ENCODE data around the gene DOC2A.
A peak's percentile ranks its signal among the peaks of the same experiment; 100 is the strongest.

DOC2A gene

DNA sequence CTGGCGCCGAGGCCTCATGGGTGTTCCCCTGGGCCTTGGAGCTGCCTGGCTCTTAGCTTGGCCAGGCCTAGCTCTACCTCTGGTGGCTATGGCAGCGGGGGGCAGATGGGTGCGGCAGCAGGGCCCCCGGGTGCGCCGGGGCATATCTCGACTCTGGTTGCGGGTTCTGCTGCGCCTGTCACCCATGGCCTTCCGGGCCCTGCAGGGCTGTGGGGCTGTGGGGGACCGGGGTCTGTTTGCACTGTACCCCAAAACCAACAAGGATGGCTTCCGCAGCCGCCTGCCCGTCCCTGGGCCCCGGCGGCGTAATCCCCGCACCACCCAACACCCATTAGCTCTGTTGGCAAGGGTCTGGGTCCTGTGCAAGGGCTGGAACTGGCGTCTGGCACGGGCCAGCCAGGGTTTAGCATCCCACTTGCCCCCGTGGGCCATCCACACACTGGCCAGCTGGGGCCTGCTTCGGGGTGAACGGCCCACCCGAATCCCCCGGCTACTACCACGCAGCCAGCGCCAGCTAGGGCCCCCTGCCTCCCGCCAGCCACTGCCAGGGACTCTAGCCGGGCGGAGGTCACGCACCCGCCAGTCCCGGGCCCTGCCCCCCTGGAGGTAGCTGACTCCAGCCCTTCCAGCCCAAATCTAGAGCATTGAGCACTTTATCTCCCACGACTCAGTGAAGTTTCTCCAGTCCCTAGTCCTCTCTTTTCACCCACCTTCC, 23.3 kb downstream of the DOC2A start:
- no peak for DNase-seq

DNA sequence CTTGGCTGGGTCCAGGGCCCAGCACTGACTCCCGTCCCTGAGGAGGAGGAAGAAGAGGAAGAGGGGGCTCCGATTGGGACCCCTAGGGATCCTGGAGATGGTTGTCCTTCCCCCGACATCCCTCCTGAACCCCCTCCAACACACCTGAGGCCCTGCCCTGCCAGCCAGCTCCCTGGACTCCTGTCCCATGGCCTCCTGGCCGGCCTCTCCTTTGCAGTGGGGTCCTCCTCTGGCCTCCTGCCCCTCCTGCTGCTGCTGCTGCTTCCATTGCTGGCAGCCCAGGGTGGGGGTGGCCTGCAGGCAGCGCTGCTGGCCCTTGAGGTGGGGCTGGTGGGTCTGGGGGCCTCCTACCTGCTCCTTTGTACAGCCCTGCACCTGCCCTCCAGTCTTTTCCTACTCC, 23.9 kb downstream of the DOC2A start:
- DNase-seq = no peak

DNA sequence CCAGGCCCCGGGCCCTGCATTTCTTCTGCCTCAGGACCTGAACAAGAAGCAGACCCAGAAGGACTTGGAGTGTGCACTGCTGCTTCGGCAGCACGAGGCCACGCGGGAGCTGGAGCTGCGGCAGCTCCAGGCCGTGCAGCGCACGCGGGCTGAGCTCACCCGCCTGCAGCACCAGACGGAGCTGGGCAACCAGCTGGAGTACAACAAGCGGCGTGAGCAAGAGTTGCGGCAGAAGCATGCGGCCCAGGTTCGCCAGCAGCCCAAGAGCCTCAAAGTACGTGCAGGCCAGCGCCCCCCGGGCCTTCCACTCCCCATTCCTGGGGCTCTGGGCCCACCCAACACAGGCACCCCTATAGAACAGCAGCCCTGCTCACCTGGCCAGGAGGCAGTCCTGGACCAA, 24.6 kb downstream of the DOC2A start:
- DNase-seq = no peak

DNA sequence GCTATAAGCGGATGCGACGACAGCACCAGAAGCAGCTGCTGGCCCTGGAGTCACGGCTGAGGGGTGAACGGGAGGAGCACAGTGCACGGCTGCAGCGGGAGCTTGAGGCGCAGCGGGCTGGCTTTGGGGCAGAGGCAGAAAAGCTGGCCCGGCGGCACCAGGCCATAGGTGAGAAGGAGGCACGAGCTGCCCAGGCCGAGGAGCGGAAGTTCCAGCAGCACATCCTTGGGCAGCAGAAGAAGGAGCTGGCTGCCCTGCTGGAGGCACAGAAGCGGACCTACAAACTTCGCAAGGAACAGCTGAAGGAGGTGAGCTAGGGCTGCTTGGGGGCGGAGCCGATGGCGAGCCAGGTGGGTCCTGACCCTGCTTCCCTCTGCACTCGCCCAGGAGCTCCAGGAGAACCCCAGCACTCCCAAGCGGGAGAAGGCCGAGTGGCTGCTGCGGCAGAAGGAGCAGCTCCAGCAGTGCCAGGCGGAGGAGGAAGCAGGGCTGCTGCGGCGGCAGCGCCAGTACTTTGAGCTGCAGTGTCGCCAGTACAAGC, 25.5 kb downstream of the DOC2A start:
- DNase-seq = no peak

DNA sequence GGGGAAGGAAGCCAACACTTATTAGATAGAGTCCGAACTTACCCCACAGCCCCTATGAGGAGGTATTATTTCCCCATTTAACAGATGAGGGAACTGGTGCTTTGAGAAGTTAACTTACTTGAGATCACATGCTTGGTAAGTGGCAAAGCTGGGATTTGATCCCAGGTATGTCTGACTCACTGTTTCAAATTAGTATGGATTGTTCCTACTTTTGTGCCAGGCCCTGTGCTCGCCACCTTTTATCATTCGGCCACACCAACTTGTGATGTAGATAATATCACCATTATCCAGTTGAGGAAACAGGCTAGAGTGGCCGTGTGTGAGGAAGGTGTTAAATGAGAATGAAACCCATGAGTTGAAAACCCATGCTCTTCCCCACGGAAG, 26.1 kb downstream of the DOC2A start:
- DNase-seq = no peak

DNA sequence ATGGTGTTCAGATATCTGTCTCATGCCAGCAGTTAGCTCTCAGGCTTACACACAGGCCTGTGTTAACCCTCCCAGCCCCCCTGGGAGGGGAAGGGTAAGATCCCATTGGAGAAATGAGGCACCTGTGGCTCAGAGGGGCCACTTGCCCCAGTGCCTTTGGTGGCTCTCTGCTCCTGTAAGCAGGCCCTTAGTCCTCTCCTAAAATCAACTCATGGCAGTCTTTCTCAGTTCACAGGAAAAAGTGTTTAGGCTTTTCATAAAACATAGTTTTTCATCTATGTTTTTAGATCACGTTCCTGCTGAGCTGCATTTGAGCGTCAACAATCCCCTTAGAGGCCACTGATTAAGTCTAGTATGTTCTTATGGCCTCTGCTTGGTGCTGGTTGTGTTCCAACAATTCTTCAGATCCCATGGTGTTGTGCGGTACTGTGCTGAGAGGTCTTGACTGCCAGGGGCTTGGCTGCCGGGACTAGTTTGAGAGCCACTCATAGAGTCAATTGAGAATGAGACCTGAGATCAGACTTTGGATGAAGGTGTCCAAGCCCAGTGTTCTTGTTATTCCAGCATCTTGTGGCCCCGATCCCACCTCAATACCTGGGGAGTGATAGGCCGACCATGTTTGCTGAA, 26.6 kb downstream of the DOC2A start:
- DNase-seq = no peak

DNA sequence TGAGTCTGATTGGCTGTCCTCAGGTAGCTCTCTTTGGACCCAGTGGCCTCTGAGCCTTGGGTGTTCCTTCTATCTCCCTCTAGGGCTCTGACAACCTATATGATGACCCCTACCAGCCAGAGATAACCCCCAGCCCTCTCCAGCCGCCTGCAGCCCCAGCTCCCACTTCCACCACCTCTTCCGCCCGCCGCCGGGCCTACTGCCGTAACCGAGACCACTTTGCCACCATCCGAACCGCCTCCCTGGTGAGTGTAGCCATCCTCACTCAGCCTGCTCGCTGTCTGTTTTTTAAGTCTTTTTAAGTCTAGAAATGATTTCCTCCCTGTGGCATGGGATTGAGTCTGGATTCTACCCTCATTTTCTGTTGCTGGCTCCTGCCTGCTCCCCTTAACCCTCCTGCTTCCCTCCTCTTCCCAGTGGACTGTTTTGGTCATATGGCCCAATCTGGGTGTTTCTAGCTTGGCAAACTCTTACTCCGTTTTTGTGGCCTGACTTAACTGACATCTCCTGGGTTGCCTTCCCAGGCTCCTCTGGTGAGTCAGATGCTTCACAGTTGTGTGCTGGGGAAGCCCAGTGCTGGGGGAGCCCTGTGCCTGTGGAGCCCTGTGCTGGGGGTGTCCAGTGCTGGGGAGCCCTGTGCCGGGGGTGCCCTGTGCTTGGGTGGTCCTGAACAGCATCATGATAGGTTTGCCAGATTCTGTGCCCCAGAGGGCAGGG, 27.2 kb downstream of the DOC2A start:
- no peak for DNase-seq

DNA sequence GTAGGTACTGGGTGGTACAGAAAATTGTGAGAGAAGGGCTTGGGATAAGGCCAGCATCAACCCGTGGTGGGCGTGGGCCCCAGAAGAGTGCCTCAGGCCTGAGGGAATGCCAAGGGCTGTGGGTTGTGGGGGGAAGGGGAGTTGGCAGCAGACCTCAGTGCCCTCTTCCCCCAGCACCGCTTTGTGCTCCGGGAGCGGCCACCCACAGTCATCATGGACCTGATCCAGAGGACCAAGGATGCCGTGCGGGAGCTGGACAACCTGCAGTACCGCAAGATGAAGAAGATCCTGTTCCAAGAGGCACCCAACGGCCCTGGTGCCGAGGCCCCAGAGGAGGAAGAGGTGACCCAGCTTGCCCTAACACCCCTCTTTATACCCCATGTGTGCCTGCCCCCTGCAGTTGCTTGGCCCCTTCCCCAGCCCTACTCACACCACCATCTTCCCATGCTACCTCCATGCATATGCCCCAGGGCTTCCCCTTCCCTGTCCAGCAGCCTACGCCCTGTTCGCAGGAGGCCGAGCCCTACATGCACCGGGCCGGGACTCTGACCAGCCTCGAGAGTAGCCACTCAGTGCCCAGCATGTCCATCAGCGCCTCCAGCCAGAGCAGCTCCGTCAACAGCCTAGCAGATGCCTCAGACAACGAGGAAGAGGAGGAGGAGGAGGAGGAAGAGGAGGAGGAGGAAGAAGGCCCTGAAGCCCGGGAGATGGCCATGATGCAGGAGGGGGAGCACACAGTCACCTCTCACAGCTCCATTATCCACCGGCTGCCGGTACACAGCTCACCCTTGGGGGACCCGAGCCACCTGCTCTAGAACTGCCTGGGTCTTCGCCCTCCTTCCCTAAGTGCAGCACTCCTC, 28.0 kb downstream of the DOC2A start:
- no peak for DNase-seq

DNA sequence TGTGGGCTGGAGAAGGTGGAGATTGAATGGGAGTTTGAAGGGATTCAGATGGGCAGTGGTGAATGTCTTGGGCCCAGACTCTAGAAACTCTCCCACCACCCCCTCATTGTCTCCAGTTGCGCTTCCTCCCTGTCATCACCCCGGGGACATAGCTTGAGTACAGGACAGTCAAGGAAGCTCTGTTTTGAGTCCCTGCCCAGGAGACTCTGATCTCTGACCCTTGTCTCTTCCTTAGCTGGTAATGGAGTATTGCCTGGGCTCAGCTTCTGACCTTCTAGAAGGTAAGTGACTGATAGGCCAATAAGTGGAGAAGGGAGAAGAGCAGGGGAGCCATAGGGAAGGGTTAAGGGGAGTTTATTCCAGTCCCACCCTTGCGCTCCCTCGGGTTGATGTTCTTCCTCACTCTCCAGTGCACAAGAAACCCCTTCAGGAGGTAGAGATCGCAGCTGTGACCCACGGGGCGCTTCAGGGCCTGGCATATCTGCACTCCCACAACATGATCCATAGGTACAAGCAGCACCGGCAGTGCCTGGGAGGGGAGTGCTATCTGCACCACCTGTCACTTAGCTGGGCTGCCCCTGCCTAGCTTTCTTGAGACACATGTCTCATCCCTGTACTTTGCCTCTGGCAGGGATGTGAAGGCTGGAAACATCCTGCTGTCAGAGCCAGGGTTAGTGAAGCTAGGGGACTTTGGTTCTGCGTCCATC, 32.1 kb downstream of the DOC2A start:
- DNase-seq = no peak

DNA sequence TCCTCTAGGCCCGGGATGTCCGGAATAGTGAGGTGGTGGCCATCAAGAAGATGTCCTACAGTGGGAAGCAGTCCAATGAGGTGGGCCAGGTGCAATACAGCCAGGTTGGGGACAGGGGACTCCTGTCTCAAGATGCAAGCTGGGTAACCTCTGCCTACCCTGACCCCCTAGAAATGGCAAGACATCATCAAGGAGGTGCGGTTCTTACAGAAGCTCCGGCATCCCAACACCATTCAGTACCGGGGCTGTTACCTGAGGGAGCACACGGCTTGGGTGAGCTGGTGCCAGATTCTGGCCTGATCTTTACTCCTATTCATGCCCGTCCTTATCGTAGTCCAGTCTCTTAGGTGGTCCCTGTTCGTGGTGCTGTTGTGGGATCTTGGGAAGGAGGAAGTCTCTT, 32.7 kb downstream of the DOC2A start:
- DNase-seq = no peak

DNA sequence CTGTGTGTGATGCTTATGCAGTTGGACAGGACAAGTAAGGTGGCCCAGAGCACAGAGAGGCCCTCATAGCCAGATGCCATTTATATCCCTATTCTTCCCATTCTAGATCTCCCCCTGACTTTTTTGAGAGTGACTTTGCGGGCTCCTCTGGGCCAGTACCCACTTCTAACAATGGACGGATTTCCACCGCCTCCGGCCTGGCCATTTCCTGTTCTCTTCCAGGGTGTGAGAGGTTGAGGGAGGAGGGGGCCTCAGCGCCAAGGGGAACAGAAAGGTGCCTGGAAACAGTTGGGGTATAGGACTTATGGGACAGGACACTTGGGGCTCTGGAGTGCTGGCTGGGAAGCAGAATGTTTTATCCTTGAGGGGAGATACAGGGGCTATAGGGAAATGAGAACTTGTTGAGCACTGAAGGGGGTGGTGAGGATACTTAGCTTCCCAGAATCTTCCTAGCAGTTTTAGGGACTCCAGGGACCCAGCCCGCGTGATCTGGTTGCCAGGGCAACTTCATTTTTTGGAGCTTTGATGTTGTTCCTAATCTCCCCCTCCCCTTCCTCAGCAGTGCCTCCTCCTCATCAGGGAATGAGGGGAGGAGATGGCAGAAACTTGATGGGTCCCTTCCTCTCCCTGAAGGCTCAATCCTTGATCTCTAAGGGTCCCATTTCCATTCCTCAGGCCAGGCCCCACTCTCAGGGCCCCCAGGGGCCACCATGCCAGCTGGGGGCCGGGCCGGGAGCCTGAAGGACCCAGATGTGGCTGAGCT, 33.6 kb downstream of the DOC2A start:
- no peak for DNase-seq

DNA sequence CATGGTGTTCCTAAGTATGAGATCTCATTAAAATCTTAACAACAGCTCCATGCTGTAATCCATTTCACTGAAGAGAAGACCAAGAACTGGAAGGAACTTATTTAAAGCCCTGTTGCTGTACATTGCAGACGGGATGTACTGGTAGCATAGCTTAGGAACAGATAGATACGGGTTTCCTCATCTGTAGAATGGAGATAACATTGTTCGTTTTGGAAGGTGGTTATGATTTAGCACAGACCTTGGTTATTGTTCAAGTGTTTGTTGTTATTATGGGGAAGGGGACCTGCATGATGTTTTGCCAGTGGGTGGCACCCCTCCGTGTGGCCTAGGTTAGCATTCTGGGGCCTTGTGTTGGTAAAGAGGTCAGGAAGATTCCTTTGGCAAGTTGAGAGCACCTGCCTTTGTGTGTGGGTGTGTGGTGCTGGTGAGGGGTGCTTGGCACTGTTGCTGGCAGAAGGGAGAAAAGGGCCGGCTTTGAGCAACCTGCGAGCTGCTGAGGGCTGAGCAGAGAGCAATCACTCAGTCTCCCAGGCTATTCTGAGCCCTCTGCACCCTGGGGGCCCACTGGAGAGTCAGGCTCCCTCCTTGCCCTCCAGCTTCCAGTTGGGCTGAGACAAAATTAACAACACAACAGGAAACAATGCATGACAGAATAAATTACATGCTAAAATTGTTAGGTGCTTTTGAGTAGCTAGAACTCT, 34.9 kb downstream of the DOC2A start:
- DNase-seq = no peak

DNA sequence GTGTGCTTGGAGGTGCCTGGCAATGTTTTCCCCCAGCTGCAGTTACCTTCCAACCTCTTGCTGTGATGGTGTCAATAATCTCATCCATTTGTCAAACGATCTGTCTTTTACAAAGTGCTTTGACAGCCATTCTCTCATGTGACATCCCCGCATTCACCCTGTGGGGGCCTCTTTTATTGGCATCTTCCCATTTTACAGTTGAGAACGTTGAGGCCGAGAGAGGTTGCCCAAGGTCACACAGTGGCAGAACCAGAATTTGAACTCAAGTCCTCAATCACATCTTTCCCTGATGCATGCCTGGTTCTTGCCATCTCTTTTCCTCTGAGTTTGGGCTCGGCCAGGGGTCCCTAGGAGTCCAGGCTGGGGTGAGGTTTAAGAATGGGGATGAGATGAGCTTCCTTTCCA, 35.7 kb downstream of the DOC2A start:
- no peak for DNase-seq

DNA sequence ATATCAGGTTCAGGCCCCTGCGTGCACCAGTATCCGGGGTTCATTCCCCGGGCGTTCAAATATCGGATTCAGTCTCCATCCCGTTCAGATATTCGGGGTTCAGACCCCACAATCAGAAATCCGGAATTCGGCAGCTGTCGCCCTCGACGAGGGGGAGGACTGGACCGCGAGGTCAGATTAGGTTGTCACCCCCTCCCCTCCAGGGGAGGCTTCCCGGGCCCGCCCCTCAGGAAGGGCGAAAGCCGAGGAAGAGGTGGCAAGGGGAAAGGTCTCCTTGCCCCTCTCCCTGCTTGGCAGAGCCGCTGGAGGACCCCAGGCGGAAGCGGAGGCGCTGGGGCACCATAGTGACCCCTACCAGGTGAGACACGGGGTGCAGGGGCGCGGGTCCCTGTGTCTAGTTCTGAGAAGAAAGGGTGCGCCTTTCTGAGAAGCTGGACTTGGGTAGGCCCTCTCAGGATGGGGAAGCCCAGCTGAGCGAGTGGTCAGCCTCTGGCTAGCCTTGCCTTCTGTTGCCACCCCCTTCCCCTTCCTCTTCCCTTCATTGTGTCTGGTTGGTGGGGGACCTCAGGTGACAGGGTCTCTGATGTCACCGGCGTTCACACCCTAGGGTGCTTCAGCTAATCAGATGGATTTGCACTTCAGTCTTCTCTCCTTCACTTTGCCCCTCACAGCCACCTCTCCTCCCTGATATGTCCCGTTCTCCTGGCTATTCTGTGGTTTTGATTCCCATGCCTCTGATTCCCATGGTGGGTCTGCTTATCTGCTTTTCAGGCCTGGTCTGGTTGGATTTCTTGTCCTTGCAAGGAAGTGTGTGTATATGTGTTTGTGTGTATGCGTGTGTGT, 36.3 kb downstream of the DOC2A start:
- no peak for DNase-seq

DNA sequence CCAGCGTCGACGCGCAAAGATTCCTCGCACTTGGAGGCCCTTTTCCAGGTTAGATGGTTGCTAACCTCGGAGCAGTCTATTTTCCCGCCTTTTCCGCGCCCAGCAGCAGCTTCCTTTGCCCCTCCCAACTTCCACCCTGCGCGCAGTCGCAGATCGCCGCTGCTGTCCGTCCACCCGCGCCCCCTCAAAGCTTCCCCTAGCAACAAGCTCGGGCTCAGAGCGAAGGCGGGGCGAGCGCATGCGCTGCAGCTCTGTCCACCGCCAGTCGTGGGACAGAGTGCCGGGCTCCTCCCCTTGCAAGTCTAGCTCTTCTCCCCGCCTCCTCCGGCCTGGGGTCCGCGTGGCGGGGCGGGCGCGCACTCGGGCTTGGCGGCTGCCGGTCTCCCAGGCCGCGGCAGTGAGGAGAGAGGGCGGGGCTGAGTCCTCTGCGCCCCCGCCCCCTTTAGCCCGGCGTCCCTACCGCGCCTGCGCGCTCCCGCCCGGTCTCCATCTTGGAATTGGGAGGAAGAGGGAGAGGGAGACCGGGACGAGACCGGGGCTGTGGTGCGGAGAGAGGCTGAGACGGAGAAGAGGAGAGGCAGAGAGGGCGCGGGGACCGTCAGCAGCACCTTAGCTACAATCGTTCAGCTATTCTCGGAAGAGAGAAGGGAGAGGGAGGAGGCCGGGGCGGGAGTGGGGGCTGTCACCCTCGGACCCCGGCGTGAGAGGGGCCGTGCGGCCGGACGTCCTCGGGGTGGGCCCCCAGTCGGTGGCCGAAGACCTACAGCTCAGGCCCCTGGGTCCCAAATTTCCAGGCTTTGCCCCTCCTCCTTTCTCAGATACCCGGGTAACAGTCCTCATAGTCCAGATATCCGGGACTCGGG, 37.2 kb downstream of the DOC2A start, which contains the start of gene TAOK2:
Gene TAOK2, plus strand, starts transcription at position 485 of the 863 bp plus-strand sequence. CDS start 3,905 bp downstream, outside the sequence.
- peak; percentile 97 for DNase-seq

DNA sequence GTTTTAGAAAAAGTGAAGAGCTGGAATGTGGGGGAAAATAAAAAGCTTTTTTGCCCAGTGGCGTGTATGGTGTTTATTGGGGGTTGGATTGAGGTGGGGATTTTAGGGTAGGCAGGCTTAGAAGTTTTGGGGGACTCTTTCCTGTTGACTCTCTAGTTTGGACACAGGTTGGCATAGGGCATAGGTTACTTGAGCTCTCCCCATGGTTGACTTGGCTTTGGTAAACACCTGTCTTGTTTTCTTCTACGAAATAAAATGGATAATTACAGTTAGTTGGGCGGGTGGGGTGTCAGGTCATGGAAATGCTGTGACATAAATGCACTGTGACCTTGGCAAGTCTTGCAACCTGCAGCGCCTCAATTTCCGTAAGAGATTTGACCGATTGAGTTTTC, 37.8 kb downstream of the DOC2A start:
- no peak for DNase-seq

DNA sequence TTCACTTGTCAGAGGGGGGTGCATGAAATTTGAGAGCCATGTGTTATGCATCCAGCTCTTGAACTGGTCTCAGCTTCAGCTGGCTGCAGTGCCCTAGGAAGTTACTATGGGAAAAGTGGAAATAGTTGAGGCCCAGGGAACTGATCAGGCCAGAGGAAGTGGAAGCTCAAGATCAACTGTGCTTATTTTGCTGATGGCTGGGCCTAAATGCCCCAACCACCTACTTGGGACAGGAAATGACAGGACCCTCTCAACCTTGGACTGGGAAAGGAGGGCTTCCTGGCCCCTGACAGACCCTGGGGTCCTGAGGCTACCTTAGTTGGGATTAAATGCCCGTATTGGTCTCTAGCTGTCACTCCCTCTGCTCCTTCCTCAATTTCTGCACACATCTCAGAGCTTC, 38.3 kb downstream of the DOC2A start:
- no peak for DNase-seq

DNA sequence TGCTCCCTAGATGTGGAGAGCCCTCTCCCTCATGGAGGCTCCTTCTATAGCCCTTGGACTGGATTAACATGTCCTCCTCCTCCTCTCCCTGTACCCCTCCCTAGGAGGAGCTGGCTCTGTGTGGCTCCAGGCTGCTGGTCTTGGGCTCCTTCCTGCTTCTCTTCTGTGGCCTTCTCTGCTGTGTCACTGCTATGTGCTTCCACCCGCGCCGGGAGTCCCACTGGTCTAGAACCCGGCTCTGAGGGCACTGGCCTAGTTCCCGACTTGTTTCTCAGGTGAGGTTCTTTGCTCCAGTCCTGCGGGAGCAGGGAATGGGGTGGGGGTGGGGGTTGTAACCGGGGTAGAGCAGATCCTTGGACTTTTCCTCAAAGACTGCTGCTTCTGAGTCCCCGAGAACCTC, 39.5 kb downstream of the DOC2A start:
- DNase-seq = no peak

DNA sequence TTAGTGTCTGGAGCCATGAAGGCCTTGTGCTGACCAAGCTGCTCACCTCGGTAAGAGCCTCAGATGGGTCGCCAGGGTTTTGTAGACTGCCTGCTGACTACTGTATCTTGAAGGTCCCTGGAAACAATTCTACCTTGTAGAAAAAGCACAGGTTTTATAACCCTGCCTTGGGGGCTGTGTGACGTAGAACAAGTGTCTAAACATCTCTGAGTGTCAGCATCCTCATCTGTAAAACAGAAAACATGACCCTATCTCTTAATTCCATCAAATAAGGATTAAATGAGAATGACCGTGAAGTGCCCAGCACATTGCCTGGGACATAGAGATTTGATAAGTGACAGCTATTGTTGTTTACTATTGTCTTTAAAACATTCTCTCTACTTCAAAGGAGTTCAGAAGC, 42.6 kb downstream of the DOC2A start:
- no peak for DNase-seq
